Left lung (tissue), 10 donors: ENCODE measurements around the gene SERPINA1. TPM values are rescaled to one million over a fixed set of nuclear protein-coding genes. Genes with fewer than 3 reads are reported as not detected.

Source experiments
- ATAC-seq: fragments of 200-7000 bp; cut with Tn5 transposase; one replicate; pipeline ENCODE4 v1.9.1; 2020; ENCODE audit warnings: moderate library complexity
- DNase-seq, 4 donors: peaks; one replicate each; pipeline ENCODE4 v3.0.0-alpha.2; 2013 to 2020
- H3K27ac ChIP-seq, 2 donors: fragments of 200-600 bp; sonication (generic) in 1 of 2; one replicate each; pipeline versions ENCODE4 v1.5.0 to v1.8.0; 2020 to 2021
- H3K27me3 ChIP-seq, 2 donors: fragments of 200-600 bp; sonication (generic) in 1 of 2; one replicate each; pipeline versions ENCODE4 v1.5.0 to v1.8.0; 2020 to 2021
- H3K36me3 ChIP-seq, 2 donors: fragments of 200-600 bp; sonication (generic) in 1 of 2; one replicate each; pipeline versions ENCODE4 v1.5.0 to v1.8.0; 2020 to 2021
- H3K4me1 ChIP-seq, 2 donors: fragments of 200-600 bp; one replicate each; pipeline ENCODE4 v1.8.0; 2021
- H3K4me3 ChIP-seq, 2 donors: fragments of 200-600 bp; sonication (generic) in 1 of 2; one replicate each; pipeline versions ENCODE4 v1.5.0 to v1.8.0; 2020 to 2021; ENCODE audit warnings: mild to moderate bottlenecking in 1 of 2
- H3K9me3 ChIP-seq, 2 donors: fragments of 200-600 bp; sonication (generic) in 1 of 2; one replicate each; pipeline versions ENCODE4 v1.5.0 to v1.8.0; 2020 to 2021
- intact Hi-C, 2 donors: fragments of 100-400 bp; cut with DNase I; formaldehyde crosslinking; loops; one replicate each; pipeline versions ENCODE4 v1.11.2 to v1.14.2; 2022
- polyA plus RNA-seq, 6 donors: library from polyadenylated mRNA; unstranded; fragments of 120-200 nt; gene quantifications; one replicate each; pipeline ENCODE4 v1.2.1, GENCODE V29; 2013; ENCODE audit not compliant: insufficient read length in 6 of 6
- total RNA-seq, 2 donors: library from RNA; stranded (reverse); fragmentation: NEBNext Ultra II Directional; extraction: Animal tissue kit (Norgen Biotek cat#: 25700); gene quantifications; one replicate each; pipeline ENCODE4 v1.2.1, GENCODE V29; 2021
- TF ChIP-seq, protein P1 (sequence below), 2 donors: fragments of 200-600 bp; sonication (generic) in 1 of 2; IDR thresholded peaks; one replicate each; pipeline versions ENCODE4 v1.5.0 to v1.8.0; 2021; ENCODE audit warnings: antibody characterized with exemption in 2 of 2
- donor health status: DM: no; HTN: yes; CAD: no.
- donor health status: DM: no; HTN: no; CAD: no.

The SERPINA1 gene
- total and polyA plus RNA-seq, 8 donors: 5.1 to 1,514 (median 8.5) TPM

DNA sequence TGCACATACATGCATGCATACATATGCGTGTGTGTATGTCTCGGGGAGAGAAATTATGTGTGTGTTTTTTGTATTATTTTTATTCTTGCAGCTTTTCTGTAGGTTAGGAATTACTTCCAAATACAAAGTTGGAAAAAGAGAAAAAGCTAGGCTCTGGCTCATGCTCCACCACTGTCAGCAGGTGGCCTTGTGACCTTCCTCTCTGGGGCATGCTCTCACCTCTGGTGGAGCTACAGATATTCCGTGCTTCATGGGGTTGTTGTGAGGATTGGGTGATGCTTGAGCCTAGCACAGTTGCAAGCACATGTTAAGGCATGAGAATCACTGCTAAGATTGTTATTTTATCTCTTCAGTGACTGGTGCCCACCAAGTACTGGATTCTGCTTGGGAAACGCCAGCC is 58.5 kb downstream of the SERPINA1 start:
- H3K36me3 ChIP-seq: no peaks in the 10 kb centered on the region
- DNase-seq (no peak), ATAC-seq (no peak)
- TF ChIP-seq, protein P1, sequence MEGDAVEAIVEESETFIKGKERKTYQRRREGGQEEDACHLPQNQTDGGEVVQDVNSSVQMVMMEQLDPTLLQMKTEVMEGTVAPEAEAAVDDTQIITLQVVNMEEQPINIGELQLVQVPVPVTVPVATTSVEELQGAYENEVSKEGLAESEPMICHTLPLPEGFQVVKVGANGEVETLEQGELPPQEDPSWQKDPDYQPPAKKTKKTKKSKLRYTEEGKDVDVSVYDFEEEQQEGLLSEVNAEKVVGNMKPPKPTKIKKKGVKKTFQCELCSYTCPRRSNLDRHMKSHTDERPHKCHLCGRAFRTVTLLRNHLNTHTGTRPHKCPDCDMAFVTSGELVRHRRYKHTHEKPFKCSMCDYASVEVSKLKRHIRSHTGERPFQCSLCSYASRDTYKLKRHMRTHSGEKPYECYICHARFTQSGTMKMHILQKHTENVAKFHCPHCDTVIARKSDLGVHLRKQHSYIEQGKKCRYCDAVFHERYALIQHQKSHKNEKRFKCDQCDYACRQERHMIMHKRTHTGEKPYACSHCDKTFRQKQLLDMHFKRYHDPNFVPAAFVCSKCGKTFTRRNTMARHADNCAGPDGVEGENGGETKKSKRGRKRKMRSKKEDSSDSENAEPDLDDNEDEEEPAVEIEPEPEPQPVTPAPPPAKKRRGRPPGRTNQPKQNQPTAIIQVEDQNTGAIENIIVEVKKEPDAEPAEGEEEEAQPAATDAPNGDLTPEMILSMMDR (IDR thresholded peaks at IDR 0.05): no peak
- H3K27me3 ChIP-seq: no peaks in the 10 kb centered on the region
- H3K9me3 ChIP-seq: no peaks in the 10 kb centered on the region
- no peak overlapping the region for H3K4me3 ChIP-seq
- no peaks in the 10 kb centered on the region for H3K4me1 ChIP-seq
- no peak overlapping the region for H3K27ac ChIP-seq
- intact Hi-C loops: no loop called here

DNA sequence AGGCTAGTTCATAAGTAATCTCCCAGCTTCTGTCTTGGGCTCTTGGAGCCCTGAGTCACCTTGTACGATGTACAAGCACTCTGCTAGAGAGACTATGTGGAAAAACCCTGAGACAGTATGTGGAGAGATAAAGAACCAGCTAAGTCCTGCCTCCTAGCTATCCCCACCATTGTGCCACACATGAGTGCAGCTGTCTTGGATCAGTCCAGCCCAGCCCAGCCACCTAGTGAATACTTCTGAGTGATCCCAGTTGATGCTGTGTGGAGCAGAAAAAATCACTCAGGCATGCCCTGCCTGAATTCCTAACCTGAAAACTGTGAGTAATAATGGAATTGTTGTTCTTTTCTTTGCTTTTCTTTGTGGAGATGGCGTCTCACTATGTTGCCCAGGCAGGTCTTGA is 60.2 kb downstream of the SERPINA1 start:
- DNase-seq (no peak), ATAC-seq (no peak)
- TF ChIP-seq, protein P1 (IDR thresholded peaks at IDR 0.05): no peak
- Histone ChIP-seq H3K4me1 (no peaks in the 10 kb centered on the region), H3K27ac (no peak overlapping the region), H3K27me3 (no peaks in the 10 kb centered on the region), H3K36me3 (no peaks in the 10 kb centered on the region), H3K9me3 (no peaks in the 10 kb centered on the region), H3K4me3 (no peak overlapping the region)
- intact Hi-C loops: no loop called here

Other genes starting within 250 kb of the SERPINA1 start
- 1 to 10 TPM in 1 of 2 donors, under 1 TPM in 1; 0.52 to 3.7 TPM for gene PPP4R4, start 214.3 kb downstream of the SERPINA1 start, total RNA-seq
- under 1 TPM; 0.43 to 0.86 (median 0.62) TPM for gene PPP4R4, start 214.3 kb downstream of the SERPINA1 start, polyA plus RNA-seq
- not detected for gene SERPINA10, start 95.3 kb downstream of the SERPINA1 start, total RNA-seq
- gene SERPINA10, start 95.3 kb downstream of the SERPINA1 start, polyA plus RNA-seq: under 1 TPM; 0.06 to 0.10 (median 0.08) TPM
- not detected for gene SERPINA6, start 65.3 kb downstream of the SERPINA1 start, total RNA-seq
- gene SERPINA6, start 65.3 kb downstream of the SERPINA1 start, polyA plus RNA-seq: under 1 TPM in 4 of 6 donors, not detected in 2; 0.08 to 0.28 (median 0.14) TPM
- not detected for gene SERPINA2, start 21.9 kb downstream of the SERPINA1 start, total RNA-seq
- gene SERPINA2, start 21.9 kb downstream of the SERPINA1 start, polyA plus RNA-seq: not detected
- gene SERPINA11, start 64.2 kb upstream of the SERPINA1 start, total RNA-seq: not detected
- gene SERPINA11, start 64.2 kb upstream of the SERPINA1 start, polyA plus RNA-seq: under 1 TPM in 2 of 6 donors, not detected in 4; 0.14 TPM
- gene SERPINA9, start 87.6 kb upstream of the SERPINA1 start, total RNA-seq: not detected
- gene SERPINA9, start 87.6 kb upstream of the SERPINA1 start, polyA plus RNA-seq: not detected
- not detected for gene SERPINA12, start 120.9 kb upstream of the SERPINA1 start, total RNA-seq
- gene SERPINA12, start 120.9 kb upstream of the SERPINA1 start, polyA plus RNA-seq: not detected
- gene SERPINA4, start 172.8 kb upstream of the SERPINA1 start, total RNA-seq: not detected
- 1 to 10 TPM; 1.0 to 2.7 (median 1.3) TPM for gene SERPINA4, start 172.8 kb upstream of the SERPINA1 start, polyA plus RNA-seq
- 1 to 10 TPM; 1.1 to 3.2 TPM for gene SERPINA5, start 192.8 kb upstream of the SERPINA1 start, total RNA-seq
- under 1 TPM; 0.26 to 0.84 (median 0.53) TPM for gene SERPINA5, start 192.8 kb upstream of the SERPINA1 start, polyA plus RNA-seq
- 100 to 1,000 TPM in 1 of 2 donors, 10 to 100 TPM in 1; 24.6 to 198 TPM for gene SERPINA3, start 223.8 kb upstream of the SERPINA1 start, total RNA-seq
- 1 to 10 TPM; 1.1 to 1.9 (median 1.4) TPM for gene SERPINA3, start 223.8 kb upstream of the SERPINA1 start, polyA plus RNA-seq